Kidney capillary endothelial cell (primary cell): Measurements from ENCODE around the gene NUP42.
"Not testable (repeated sequence)": the region's sequence is repeated elsewhere in the genome, so short reads cannot be mapped to it uniquely, and the experiment has no call there.

Experiments used
- DNase-seq: peaks from one replicate; pipeline ENCODE4 v3.0.0-alpha.2; 2018; ENCODE audit warnings: low spot score

The NUP42 gene

DNA sequence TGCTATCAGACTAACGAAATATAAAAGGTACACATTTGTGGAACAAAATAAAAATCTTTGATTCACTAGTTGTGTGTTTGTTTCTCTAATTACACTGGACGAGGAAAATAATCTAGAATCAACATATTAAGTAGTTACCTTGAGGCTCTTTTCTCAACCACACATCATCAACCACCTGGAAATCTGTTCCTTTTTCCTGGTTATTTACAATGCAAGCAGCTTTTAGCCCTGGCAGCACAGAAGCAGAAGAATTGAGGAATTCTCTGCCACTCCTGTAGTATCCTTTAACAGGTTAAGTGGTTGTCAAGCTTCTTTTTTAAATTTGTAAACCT, 23.7 kb downstream of the NUP42 start:
- no peak for DNase-seq

DNA sequence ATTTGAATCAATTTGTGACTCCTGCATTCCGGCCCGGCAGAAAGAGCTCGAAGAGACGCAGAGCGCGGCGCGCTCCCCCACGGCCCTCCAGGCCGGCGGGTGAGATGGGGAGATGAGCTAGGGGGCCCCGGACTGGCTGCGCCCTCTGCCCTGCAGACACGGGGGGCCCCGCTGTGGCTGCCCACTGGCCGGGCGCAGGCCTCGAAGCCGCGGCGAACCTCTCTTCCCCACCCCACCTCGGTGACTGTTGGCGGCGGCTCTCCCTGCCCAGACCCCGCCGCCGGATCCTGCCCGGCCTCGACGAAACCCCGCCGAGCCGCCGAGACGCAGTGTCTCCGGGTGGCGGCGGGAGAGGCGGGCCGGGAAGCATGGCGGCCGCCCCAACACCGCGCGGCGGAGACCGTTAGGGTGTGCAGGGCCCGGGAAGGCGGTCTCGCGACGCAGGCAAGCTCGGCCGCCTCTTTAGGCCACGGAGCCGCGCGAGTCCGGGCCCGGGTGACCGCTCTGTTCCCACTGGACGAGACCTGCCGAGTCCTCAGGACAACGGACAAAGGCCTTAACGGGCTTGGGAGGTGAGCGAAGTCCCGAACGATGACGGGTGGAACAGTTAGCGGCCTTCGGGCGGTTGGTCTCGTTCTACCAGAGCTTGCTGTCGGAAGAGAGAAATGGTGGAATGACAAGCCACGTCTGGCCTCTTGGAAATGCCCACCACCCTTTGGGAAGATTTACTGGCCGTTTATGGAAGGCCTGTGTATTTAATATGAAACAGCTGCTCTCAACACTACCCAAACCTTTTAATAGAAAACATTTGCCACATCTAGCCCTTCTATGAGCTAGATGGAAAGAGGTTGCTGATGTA, 24.3 kb downstream of the NUP42 start:
- DNase-seq = no peak

DNA sequence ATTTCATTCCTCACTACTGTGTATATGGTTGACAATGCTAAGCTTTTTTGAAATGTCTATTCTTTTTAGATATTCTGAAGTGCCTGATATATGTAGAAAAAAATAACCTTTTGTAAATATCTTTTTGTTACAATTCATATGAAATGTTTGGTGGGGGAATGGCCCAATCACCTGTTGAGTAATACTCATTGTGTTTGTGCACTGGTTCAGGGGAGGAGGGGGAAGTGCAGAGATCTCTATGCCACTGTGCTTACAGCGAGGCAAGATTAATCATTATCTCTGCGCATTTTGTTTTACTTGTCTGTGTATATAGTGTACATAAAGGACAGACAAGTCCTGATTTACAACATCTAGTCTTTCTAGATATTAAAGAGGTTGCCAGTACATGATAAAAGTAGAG, 25.2 kb downstream of the NUP42 start:
- no peak for DNase-seq

GRCh38 chr7:23207884-23208283, 26.0 kb downstream of the NUP42 start:
- DNase-seq = no peak

- DNase-seq = no peak
These were observed 26.5 kb downstream of the NUP42 start for GRCh38 chr7:23208316-23208715.

DNA sequence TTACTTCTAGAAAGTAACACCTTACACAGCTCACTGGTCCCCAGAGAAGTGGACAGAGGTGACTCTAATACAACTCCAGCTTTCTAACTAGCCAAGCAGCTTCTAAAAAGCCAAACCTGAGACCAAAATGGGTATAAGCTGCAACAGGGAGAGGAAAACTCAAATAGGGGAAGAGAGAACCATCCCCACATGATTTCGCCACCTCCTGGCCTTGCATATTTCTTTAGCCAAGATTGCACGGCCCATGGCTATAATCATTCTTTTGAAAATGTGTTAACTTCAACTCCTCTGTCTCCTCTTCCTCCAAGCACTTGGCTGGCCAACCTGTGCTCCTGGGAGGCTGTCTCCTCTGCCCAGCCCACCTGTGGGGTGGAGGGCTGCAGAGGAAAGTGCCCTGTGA, 28.7 kb downstream of the NUP42 start:
- DNase-seq = no peak

GRCh38 chr7:23211589-23211988, 29.7 kb downstream of the NUP42 start:
- DNase-seq = no peak

- no peak for DNase-seq
These were observed 30.5 kb downstream of the NUP42 start for GRCh38 chr7:23212395-23212794.

GRCh38 chr7:23212841-23213240, 31.0 kb downstream of the NUP42 start:
- DNase-seq = no peak

- DNase-seq = no peak
These were observed 31.9 kb downstream of the NUP42 start for GRCh38 chr7:23213755-23214154.

- DNase-seq = no peak
These were observed 32.6 kb downstream of the NUP42 start for GRCh38 chr7:23214423-23214822.

GRCh38 chr7:23214938-23215337, 33.1 kb downstream of the NUP42 start:
- DNase-seq = no peak

DNA sequence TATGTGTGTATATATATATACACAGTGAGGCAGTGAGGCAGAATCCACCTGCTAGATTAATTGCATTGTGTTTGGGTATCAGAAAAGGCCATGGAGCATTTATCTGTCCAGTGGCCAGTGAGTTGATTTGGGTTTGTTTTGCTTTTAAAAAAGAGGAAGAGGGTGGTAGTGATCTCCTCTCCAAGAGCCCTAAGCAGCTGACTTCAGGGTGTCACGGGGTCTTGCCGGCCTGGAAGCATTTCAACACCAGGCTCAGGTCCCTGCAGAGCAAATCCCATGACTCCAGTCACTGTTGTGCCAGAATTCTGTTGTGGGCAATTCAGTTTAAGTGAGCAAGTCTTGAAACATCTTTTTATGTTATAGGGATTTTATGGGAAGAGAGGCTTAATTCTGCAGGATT, 34.2 kb downstream of the NUP42 start:
- no peak for DNase-seq

- DNase-seq = no peak
These were observed 36.3 kb downstream of the NUP42 start for GRCh38 chr7:23218196-23218595.

DNA sequence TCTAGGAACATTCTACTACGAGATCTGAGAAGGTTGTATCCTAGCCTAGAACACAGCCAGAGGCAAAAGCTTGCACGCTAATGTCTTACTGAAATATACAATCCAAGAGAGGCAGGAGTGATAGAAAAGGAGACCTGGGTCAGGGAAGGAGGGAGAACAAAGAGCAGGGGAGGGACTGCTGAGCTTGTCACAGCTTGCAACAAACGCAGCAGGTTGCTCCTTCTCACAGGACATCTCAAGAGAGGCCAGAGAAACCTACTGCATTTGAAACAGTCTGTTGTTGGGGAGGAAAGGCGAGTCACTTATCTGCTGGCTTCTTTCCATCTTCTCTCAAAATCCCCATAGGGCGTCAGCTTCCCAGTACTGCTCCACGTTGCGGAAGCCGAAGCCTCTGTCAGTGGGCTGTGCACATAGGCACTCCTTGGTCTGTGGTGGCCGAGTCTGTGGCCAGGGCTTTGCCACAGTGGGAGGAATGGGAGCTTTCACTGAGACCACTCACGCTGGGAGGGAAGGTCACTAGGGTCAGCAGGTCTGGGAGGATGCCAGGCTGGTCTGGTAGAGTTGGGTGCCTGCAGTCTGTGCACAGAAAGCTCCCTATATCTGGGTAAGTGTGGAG, 39.0 kb downstream of the NUP42 start:
- DNase-seq = no peak

DNA sequence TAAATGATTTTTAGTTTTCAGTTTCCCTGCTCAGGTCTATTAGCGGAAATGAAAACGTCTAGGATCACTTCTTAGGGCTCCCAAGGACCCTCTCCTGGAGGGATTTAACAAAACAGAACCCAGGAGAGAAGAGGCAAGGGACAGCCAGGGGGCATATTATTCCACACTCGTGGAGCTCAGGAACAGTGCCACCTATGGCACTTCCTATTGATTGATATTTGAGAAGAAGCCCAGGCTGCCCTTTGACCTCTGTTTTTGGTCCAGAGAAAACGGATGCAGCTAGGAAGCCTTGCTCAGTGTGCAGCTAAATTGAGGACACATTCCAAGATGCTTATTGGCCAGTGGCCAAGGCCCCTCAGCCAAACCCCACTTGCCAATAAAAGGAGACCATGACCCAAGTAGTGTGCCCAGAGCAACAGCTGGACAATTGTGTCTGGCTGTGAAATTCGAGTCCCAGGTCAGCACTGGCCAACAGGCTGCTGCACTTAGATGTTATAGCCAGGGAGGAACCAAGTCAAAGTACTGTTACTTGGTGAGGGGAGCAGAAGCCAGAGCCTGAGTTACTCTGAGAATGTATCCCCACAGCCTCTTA, 40.7 kb downstream of the NUP42 start:
- DNase-seq = no peak

GRCh38 chr7:23224364-23224763, 42.5 kb downstream of the NUP42 start:
- not testable (repeated sequence) for DNase-seq

DNA sequence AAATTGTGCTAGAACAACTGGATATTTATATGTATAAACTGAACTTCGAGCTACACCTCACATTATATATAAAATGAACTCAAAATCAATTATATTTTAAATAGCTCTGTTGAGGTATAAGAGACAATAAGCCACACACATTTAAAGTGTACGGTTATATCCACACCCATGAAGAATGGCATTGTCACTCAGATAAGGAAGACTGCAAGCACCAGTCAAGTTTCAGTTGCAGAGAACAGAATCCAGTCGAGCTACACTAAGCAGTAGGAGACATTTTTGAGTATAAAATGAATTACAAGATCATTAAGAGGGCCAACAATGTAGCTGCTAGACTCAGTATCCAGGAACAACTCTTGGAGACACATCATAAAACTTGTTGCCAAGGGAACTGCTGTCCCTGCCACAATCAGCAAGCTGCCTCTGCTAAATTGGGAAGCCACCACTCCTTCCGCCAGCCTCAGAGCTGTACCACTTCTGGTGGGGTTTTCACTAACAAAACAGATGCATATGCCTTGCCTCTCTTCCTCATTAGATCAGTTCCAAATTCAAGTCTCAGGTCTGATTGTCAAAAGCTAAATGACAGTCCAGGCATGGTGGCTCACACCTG, 45.1 kb downstream of the NUP42 start:
- no peak for DNase-seq

GRCh38 chr7:23228412-23228811, 46.6 kb downstream of the NUP42 start:
- no peak for DNase-seq

DNA sequence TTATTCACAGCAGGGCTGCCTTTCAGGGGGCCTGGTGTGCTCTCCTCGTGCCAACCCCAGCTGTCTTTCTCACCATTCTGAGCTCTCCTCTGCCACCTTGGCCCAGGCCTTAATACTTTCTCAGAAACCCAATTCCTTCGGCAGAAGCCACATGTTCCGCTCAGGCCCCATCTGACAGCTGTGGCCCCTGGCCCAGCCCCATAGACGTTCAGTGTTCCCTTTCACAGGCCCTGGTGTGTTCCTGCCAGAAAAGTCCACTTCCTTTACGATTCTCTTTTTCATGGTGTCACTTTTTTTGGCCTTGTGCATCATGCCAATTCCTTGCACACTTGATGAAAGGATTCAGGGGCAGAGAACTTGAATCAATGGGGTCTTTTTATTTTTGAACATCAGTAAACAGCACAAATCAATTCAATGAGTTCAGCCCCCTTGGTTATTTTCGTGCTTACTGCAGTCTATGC, 48.8 kb downstream of the NUP42 start:
- DNase-seq = no peak

GRCh38 chr7:23232966-23233365, 51.1 kb downstream of the NUP42 start:
- DNase-seq = no peak

GRCh38 chr7:23234569-23235296, 52.9 kb downstream of the NUP42 start:
- DNase-seq = no peak
